ENCODE data around the gene AICDA.

AICDA gene

DNA sequence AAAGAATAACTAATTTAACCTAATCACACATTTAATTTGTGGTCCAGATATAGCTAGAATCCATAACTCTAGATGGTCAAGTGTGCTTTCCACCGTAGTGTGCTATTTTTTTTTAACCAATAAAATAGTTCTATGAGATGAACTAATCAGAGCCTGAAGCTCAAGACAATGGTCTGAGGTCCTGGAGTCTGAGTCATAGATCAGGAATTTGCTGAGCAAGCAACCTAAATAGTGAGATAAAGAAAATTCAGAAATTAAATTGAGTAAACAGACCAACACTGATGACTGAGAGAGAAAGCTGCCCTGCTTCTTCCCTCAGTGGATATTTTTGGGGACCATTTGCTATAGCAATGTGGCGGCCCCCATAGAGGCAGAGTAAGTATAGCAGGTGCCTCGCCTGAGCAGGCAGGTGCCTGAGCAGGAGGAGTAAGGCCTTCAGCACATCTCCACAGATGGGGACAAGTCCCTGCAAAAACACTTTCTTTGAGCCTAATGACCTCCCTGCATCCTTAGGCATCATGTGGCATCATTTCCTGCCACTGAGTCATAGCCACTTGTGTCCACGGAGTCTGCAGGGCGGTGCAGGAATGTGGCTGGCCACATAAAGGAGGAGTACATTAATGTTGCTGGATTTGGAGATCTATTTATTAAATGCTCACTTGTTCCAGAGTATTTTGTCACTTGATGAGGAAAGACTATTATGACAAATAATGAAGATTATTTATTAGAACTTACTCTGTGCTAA is 58.0 kb downstream of the AICDA start:
- no peak for DNase-seq (ENCODE audit: low read depth in 2 of 2)

DNA sequence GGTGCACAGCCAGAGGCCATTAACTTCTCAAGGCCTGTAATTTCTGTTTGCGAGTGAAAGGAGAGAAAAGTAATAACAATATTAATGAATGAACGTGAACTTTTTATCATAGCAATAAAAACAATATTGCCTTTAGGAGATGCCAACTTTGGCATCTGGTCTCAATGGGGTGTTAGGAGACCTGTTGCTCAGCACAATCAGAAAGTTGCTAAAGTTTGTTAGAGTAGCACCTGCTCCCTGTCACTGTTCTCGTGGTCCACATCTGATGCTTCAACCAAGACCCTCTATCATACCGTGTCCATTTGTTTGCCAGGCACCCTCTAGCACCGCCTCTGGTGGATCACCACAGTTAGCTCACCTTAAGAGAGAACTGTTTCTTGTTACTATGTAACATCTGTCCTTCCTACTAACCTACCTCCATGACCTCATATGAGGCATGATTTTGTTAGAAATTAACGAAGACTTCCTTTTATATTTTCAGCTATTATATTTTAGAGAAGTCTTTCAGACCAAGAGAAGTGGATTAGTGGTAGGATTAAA is 59.5 kb downstream of the AICDA start:
- DNase-seq (ENCODE audit: low read depth in 2 of 2): no peak
